Forelimb muscle (tissue), 1 donor: ENCODE data around the gene RASSF5. TPM values are rescaled to one million over a fixed set of nuclear protein-coding genes. Genes with fewer than 3 reads are reported as not detected.

Experiments
- DNase-seq: peaks from one replicate; pipeline ENCODE4 v3.0.0-alpha.2; 2013; ENCODE audit warnings: low read depth
- polyA plus RNA-seq: library from polyadenylated mRNA; unstranded; fragments of 120-200 nt; gene quantifications from one replicate; pipeline ENCODE4 v1.2.1, GENCODE V29; 2013; ENCODE audit not compliant: insufficient read length

Gene RASSF5
- polyA plus RNA-seq, 1 donor: 7.1 TPM

DNA sequence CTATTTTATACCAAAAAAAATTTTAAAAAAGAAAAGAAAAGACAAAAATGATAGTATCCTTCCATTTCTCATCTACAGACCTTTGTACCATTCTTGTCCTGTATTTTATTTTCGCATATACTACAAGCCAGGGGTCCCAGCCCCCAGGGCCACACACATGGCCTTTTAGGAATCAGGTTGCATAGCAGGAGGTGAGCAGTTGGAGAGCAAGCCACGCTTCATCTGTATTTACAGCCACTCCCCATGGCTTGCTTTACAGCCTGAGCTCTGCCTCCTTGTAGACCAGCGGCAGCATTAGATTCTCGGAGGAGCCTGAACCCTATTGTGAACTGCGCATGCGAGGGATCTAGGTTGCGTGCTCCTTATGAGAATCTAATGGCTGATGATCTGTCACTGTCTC lies 39.8 kb downstream of the RASSF5 start:
- no peak for DNase-seq

DNA sequence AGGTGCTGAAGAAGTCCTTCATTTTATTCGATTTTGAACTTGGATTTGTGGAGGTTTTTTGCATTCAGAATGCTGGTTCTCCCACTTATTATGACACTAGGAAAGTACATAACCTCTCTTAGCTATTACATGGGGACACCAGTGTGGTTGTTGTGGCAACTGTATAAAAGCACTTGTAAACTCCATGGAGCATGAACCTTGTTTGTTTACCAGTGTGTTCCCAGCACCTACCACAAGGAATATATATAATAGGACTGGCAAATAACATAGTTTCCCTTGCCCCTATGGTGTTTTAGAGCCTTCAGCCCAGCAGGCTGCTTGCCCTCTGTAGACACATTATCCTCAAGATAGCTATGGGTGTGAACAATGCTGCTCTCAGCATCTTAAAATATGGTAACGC lies 43.1 kb downstream of the RASSF5 start:
- DNase-seq: no peak

DNA sequence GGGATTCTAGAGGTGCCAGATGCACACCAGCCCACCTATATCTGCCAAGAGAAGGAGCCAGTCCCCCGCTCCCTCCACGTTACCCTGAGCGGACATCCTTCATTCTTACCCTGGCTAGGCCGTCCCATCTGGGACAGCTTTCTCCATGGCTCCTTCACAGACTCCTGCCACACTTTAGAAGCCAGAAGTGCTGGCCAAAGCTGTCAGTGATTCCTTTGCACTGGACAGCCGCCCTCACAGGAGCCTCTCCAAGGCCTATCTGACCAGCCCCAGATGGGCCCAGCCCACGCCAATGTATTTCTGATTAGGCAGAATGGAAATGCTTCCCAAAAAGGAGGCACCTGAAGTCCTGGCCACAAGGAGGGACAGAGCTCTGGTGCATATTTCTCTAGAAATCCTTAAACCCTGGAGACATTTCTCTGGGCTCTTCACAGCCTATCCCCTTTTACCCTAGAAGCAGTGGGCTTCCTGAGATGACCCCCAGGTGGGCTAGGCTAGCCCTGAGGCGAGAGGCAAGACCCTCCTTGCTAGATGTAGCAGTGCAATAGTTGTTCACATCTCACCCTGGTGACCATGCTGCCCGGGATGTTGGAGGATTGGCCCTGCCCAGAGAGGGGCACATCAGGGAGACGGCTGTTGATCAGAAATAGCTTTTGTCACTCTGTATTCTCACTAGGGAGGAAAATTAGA lies 44.1 kb downstream of the RASSF5 start:
- DNase-seq: no peak

DNA sequence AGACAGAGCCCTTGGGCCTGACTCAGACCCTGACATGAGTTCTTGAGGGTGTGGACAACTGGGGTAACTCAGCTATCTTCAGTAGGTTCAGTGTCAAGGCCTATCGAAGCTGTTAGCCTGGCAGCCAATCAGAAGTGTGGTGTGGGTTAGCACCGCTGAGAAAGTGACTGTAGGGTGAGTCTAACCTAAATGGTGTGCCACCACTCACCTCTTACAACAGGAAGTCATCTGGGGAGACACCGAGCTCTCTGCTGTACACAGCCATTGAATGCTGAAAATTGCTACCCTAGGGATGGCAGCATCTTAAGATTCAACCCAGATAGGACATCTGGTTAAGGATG lies 44.6 kb downstream of the RASSF5 start:
- no peak for DNase-seq

DNA sequence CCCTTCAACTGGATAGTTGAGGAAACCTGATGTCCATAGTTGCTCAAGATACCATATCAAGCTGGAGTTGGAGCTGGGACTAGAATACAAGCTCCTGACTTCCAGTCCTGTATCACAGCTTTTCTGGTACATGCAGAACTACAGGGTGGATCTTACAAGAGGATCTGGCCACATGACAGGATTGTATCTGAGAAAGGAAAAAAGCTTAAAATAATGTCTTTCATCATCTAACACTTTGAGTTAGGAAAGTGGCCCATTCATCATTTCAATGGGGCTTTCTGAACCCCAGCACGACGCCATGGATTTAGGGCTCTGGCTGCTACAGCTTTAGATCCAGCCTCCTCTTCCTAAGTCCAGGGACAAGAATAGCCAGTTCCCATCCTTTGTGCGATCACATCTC lies 46.9 kb downstream of the RASSF5 start:
- DNase-seq: no peak

DNA sequence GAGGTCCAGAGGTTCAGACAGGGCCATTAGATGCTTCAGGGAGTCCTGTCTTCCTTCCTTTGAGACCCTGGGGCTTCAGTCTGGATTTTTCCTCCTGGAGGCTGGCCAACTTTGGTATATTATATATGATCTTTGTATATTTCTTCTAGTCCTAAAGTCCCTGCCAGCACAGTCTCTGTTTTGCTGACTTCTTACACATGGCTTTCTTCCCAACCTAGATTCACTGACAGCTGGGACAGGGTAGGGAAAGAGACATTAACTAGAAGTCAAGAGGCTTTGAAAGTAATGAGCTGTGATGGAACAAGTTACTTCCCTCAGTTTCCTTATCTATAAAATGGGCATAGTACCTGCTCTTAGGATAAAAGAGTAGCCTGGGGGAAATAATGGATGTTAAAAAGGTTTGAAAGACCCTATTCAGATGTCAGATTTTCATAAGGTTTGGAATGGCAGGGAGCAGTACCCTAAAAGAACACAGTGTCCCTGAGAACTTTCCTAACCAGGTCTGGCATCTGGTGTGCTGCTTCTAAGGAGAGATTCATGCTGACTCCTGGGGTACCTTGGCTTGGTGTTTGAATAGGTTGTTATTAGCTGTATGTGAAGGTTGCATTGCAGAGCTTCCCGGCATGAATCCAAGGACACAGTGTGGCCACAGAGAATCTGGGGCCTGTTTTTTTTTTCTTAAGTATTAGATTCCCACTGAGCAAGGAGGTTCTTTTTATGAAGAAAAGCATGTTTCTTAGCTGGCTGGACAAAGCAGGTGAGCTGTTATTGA lies 47.6 kb downstream of the RASSF5 start:
- DNase-seq: no peak

DNA sequence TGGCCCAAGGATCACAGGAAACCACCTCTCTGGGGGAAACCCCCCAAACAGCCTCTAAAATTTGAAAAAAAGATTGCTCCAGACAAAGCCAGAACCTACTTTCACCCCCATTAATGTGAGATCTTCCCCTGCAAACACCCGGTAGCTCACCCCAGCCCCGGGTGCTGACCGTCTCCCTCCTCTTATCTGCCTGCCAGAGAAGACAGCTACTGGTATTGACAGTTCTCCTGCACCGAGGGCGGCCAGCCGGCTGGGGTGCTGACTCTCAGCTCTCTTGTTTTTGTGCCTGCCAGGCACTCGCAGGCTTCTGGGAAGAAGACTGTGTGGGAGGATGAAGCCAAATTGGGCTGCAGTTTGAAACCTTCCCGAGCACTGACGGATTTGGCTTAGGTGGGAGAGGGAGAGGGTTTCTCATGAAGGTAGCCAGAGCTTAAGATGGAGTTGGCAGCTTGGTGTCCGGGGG lies 48.2 kb downstream of the RASSF5 start:
- DNase-seq: no peak

DNA sequence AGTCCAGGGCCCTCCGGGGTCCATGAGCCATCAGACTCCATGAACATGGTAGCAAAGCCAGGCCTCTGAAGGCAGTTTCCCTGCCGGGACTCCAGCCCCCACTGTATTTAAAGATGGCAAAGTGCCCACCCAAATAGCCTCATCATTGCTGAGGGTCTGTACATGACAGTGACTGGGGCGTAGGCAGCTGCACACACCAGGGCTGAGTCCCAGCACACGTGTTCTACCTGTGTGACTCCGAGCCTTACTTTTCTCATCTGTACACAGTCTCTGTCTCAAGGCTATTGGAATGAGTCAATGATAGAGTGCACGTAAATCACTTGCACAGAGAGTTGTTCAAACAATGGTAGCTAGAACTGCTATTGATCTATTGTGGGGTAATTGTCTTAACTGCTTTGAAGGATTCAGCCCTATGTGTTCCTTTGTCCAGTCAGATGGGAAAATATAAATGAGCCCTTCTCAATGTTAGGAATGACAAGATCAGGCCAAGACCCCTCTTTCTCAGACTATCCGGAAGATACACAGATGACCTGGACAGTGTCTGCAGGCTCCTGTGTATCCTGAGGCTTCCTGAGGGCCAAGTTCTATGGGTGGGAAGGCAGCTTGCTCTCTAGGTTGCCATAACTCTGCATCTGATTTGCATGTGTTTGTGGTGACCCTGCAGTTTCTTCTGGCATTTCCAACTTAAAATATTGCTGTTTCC lies 48.9 kb downstream of the RASSF5 start:
- DNase-seq: no peak

DNA sequence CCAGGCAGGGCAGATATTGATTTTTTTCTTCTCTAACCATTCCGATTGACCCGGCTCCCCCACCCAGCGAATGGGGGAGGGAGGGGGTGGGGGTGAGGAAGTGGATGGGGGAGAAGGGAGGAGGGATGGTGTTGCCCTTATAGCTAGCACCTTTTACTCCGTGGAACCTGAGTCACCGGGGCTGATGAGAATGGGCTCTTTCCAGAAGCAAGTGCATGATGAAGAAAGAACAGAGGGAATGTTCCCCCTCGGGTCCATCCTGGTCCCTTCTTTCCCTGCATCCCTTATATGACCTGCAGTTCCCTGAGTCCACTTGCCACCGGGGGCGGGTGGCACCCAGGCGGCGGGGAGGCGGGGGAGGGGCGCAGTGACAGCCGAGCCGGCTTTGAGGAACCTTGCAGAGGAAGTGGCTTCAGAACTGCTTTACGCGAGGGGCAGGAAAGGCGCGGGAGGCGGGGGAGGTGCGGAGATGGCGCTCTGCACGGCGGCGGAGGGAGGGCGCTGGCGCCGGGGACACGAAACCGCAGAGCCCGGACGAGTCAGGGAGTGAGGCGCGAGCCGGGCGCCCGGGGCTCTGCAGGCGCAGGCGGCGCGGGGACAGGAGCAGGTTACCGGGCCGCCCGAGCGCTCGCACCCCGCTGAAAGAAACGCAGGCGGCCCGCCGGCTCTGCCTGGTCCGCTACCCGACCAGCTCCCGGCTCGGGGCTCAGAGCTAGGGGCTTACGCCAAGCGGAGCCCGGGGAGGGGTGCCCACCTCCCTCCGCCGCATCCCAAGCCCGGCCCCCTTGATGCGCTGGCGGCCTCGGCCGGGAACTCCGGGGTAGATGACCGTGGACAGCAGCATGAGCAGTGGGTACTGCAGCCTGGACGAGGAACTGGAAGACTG lies 49.7 kb downstream of the RASSF5 start:
- no peak for DNase-seq

DNA sequence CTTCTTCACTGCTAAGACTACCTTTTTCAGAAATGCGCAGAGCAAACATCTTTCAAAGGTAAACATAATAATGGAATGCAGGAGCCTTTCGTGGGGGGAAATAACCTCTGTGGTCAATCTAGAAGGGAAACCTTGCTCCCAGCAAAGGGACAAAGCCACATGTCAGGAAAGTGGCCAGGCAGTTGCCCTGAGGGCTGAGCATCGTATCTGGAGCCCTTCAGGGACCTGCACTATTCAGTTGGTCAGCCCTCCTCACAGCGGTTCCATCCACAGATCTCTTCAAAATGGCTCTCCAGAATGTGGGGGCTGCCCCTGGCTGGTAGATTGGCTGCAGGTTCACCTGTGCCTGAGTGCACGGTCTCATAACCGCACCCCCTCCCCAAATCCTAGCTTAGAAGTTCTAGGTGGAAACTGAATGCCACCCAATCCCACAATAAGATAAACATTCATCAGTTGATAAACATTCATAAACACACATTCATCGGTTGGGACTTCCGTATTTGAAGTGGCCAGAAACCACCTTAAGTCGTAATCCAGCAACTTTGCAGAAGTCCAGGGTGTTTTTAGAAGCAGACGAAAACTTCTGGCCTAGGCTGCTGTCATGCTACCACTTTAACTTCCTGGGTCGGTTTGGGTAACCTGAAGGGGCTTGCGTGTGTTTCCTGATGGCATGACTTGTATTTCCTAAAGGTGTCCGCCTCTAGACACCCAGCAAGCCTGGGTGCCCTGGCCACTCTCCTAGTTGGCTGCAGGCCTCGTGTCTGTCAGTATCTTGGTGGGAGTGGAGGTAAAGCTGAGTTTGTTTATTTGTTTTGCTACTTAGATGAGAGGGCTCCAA lies 50.5 kb downstream of the RASSF5 start:
- no peak for DNase-seq

DNA sequence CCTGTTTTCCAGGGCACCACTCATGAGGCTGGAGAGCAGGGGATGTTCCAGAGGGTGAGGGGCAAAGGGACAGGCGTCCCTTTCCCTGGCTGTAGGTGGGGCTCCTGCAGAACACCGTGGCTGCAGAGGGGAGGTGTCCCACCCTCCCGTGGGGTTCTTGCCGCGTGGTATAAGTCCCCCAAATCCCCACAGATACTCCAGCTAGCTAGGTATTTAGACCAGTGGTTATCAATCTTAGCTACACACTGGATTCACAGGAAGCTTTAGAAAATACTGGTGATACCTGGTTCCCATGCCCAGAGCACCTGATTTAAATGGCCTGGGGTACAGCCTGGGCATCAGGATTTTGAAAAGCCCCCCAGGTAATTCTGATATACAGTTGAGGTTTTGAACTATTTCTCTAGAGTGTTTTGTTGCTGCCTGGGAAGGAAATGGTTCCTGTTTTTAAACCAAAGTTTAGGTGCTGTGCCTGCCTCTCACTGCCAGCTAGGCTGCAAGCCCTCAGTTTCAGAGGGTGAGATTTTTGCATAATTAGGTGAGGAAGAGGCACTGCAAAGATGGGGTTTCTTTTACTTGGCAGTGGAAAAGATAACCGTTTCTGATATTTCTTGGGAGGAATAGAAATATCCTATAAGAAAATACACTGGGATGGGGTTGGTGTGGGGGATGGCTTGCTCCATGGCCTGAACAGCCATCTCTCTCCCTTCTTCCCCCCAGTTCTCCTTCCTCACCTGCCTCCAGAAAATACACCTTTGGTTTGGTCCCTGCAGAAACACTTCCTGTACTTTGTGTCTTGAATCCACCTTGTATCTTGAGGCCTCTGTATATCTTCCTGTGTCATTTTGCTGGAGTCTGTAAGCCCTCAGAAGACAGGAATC lies 51.7 kb downstream of the RASSF5 start:
- DNase-seq: no peak

DNA sequence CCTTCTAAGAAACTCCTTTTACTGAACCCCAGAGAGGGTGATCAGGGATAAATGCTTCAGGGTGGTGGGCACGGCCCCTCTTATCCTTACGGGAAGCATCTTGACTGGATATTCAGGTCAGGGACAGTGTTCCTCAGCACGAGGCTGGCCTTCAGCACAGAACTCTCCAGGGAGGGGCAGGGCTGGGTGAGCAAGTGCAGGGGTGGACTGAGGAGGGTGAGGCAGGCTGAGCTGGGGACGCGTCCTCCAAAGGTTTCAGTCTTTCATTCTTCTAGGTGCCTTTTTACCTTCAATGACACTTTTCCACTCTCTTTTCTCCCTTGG lies 52.3 kb downstream of the RASSF5 start:
- DNase-seq: no peak

DNA sequence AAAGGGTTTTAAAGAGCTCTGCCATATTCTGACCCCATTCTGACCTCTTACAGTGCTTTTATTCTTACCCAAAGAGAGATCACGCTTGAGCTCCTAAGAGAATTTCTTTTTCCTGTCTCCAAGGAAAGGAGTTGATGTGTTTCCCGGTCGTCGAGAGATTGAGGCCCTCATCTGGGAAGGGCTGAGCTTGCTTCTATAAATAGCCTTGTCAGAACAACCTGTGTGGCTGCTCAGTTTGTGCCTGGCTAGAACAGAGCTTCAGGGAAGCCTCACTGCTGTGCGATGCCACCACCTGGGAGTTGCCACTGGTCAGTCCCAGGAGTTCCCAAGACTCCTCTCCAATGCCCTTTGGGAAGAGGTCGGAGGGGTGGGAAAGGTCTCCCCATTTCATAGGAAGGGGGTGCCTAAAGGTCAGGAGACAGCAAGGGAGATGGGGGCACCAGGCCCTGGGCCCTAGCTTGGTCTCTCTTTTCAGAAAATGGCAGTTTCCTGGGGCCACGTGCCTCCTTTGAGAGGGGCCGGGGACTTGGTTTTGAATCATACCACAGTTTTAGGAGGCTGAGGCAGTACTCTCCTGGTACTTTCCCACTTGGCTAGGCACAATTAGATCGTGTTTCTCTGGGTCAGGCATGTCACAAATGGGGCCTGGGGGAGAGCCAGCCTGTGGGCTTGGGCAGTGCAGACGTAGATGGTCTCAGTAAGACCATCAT lies 52.8 kb downstream of the RASSF5 start:
- DNase-seq: no peak

DNA sequence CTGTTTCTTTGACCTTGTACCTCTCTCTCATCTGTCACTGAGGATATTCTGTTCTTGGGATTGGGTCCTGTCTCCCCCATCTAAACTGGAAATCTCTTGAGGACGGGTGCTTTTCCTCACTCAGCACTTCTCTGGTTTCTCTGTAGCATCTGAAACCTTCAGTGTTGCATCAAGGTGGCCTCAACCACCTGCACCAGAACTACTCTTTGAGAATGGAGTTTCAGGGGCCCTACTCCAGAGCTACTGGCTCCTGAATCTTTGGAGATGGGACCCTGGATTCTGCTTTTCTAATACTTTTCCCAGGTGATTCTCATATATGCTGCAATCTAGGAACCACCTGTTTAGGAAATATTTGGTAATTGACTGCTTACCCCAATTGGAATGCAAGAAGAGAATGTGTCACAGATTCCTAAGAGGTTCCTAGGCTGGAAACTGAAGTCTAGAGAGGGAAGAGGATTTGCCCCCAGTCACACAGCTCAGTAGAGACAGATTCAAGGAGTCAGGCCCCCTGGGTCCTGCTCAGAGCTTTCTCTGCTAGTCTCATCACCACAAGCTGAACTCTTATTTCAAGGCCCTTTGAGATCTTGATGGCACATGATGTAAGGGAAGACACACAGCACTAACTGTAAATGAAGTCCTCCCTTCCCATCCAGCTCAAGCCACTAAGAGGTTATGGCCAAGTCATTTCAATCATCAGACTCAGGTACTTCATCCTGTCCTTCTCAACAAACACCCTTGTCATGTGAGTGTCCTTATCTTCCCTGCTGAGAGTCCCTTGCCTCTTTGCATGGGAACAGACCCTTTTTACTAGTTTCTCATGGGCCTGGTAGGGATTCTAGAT lies 56.3 kb downstream of the RASSF5 start:
- no peak for DNase-seq

DNA sequence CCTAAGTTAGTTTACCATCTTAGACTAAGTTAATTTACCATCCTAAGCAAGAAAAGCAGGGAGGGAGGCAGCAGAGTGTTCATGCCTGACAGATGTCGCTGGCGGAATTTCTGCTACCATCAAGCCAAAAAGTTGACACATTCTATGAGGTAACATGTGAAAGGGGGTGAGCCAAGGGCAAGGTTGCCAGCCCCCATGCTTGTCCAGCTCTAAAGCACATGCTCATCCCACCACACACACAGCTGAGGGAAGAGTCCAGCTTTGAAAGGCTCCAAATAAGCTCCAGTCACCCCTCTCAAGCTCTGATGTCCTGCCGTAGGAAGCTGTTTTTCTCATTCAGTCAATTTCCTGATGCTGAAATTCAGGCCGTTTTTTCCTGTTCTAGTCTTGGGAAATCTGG lies 58.7 kb downstream of the RASSF5 start:
- no peak for DNase-seq

DNA sequence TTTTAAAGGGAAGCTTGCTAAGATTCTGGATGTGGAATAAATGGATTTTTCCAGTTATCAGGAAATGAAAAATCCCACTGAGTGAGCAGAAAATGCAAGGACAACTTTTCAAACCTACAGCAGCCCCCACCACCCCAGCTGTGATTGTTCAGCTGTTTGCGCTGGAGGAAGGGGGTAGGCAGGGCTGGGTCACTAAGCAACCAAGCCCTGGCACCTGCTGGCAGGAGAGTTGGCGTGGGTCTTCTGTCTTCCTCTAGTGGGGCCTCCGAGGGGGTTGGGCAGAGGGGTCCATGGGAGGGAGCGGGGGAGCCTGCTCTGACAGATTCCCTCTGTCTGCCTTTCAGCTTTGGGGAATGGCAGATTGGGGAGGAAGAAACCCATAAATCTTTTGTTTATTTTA lies 59.7 kb downstream of the RASSF5 start:
- no peak for DNase-seq

DNA sequence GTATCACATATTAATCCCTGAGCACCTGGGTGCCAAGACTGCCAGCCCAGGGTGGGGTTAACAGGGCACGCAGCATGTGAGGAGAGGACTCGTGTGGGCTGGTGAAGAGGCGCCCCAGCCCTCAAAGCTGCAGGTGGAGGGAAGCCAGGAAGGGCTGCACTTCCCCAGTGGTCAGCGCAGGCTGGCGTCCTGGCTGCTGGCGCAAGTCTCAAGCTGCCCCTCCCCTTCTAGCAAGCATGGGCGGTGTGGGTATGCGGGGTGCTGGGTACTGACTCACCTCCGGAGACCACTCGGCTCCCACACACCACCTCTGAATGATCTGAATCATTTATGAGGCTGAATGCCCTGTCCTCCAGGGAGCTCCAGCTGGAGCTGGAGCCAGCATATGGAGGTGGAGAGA lies 60.9 kb downstream of the RASSF5 start:
- DNase-seq: no peak

DNA sequence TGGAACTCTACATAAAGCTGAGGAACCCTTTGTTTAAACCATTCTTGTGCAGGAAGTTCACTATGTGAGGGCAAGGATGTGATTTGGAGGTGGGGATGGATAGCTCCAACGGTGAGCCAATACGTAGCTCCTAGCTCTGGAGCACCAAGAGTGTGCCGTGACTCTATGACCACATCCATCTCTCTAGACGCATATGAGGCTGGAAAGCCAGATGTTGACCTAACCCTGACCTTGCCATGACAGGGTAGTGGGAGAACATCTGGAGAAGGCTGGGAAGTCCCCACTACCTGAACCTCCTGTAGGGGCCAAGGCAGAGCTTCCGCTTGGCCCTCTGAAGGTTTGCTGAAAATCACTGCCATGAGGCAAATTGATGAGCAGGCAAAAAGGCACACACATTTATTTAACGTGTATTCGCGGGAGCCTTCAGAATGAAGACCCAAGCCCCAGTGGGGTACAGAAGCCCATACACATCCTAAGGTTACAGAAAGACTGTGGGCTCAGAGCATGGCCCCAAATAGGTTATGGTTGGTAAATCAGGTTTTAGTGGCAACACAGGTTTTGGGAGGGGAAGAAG lies 61.5 kb downstream of the RASSF5 start:
- DNase-seq: no peak
